ENCODE data around the gene UNC5C.

The UNC5C gene

DNA sequence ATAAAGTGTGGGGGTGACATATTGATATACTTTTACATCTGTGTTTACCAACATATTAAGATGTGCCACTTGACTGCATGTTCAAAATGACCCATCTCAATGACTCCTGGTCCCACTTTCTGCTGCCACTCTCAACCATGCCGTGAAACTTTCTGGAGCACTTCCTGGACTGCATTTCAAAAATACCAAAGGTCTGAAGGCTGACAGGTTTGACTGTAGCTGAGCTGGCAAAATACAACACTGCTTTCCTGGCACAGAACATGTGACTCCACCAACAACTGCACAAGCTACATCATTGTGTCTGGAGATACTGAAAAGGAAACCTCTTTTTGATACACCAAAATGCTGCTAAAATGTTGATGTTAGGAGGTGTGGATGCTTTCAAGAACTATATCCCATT, 184.8 kb downstream of the UNC5C start:
- H3K4me1 ChIP-seq, result peaks cover 0 to 42% (median 6%) of the 10 kb centered on the region in 4 donors
- no peak overlapping the region for H3K27ac ChIP-seq

DNA sequence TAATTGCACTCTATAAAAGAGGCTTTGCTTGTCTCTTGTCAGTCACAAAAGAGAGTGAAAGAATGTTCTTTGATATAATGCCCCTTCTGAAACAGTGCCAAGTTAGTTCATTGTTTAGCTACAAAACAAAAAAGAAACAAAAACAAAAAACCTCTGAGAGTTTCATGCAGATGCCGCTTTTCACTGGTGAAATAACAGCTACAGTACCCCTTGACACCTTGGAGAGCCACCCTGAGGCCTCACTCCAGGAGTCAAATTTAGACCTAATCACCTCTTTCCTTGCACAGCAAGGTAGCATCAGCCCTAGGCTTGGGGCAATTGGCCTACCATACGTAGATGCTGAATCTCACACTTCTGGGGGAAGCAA, 185.2 kb downstream of the UNC5C start:
- peaks cover 0 to 46% (median 6%) of the 10 kb centered on the region in 4 donors for H3K4me1 ChIP-seq
- H3K27ac ChIP-seq, result no peak overlapping the region
- no peaks in the 10 kb centered on the region for H3K36me3 ChIP-seq
- no peak for DNase-seq
- H3K27me3 ChIP-seq, result no peaks in the 10 kb centered on the region
- H3K9me3 ChIP-seq, result no peaks in the 10 kb centered on the region
- intact Hi-C loops (cut with DNase I; ENCODE audit: low total_unique reads), result no loop called here
- H3K4me3 ChIP-seq, result no peak overlapping the region
- TF ChIP-seq, protein P1, sequence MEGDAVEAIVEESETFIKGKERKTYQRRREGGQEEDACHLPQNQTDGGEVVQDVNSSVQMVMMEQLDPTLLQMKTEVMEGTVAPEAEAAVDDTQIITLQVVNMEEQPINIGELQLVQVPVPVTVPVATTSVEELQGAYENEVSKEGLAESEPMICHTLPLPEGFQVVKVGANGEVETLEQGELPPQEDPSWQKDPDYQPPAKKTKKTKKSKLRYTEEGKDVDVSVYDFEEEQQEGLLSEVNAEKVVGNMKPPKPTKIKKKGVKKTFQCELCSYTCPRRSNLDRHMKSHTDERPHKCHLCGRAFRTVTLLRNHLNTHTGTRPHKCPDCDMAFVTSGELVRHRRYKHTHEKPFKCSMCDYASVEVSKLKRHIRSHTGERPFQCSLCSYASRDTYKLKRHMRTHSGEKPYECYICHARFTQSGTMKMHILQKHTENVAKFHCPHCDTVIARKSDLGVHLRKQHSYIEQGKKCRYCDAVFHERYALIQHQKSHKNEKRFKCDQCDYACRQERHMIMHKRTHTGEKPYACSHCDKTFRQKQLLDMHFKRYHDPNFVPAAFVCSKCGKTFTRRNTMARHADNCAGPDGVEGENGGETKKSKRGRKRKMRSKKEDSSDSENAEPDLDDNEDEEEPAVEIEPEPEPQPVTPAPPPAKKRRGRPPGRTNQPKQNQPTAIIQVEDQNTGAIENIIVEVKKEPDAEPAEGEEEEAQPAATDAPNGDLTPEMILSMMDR (IDR thresholded peaks at IDR 0.05), result no peak

More for the DNA sequence above, 184.8 kb downstream of the UNC5C start:
- DNase-seq, result no peak
- no peaks in the 10 kb centered on the region for H3K36me3 ChIP-seq
- H3K4me3 ChIP-seq, result no peak overlapping the region
- intact Hi-C loops (cut with DNase I; ENCODE audit: low total_unique reads), result no loop called here
- H3K9me3 ChIP-seq, result no peaks in the 10 kb centered on the region
- H3K27me3 ChIP-seq, result no peaks in the 10 kb centered on the region
- TF ChIP-seq, protein P1 (IDR thresholded peaks at IDR 0.05), result no peak

DNA sequence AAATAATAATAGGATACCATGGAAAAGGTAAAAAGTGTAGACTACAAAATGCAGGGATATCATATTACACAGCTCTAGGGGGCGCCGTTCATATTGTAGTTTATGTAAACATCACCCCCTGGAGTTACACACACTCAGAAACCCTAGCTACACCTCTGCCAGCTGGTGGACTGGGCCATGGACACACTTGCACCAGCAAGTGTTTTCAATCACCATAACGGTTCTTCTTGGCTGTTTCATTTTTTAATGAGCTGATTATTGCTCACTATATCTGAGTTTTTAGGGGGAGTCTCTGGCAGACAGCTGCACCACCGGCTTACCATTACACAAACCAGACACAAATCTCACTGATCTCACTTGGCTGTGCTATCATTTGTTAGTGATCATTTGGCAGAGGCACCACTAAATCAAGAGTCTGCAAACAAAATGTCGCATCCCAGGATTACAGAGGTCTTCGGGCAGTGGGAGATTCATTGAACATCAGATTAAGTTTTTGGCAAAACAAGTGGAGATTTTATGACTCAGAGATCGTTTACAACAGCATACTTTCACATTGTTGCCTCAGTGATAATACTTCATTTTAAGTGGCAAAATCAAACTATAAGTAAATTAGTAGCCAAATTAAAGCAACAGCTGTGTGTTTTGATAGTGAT, 185.7 kb downstream of the UNC5C start:
- Histone ChIP-seq H3K9me3 (no peaks in the 10 kb centered on the region), H3K4me1 (peaks cover 0 to 51% (median 6%) of the 10 kb centered on the region in 4 donors), H3K36me3 (no peaks in the 10 kb centered on the region), H3K27ac (no peak overlapping the region), H3K4me3 (no peak overlapping the region), H3K27me3 (no peaks in the 10 kb centered on the region)
- no peak for DNase-seq
- intact Hi-C loops (cut with DNase I; ENCODE audit: low total_unique reads), result no loop called here
- TF ChIP-seq, protein P1 (IDR thresholded peaks at IDR 0.05), result no peak

DNA sequence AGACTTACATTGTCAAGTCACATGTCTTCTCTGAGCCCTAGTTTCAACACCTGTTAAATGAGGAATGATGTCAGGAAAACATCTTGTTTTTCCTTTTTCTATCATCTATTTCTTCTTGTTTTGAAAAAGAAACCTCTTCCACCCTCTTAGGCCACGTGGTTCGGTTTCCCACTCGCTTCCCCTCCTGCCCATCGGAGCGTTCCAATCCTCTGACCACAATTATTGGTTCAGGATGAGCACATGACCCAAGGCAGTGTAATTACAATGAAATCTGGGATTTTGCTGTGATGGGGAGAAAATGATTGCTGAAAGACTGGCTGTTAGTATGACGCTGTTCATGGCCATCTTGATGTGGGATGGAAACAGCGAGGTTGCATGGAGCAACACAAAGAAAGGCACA, 186.7 kb downstream of the UNC5C start:
- no peak overlapping the region for H3K4me3 ChIP-seq
- H3K4me1 ChIP-seq, result peaks cover 0 to 51% (median 6%) of the 10 kb centered on the region in 4 donors
- DNase-seq, result no peak
- H3K27ac ChIP-seq, result no peak overlapping the region
- TF ChIP-seq, protein P1 (IDR thresholded peaks at IDR 0.05), result no peak
- H3K36me3 ChIP-seq, result no peaks in the 10 kb centered on the region
- no peaks in the 10 kb centered on the region for H3K9me3 ChIP-seq
- intact Hi-C loops (cut with DNase I; ENCODE audit: low total_unique reads), result no loop called here
- H3K27me3 ChIP-seq, result no peaks in the 10 kb centered on the region

DNA sequence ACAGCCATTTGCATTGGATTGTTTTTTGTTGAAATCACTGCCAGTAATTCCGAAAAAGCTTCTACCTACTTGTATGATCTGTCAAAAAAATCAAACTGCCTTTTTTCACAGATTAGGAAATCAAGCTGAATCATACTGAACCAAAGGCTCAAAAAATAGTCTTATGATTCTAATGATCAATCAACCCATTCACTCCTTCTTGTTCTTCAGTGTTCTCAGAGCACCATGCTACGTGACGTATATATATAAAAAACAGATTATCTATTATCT, 187.1 kb downstream of the UNC5C start:
- Histone ChIP-seq H3K4me3 (no peak overlapping the region), H3K27me3 (no peaks in the 10 kb centered on the region), H3K9me3 (no peaks in the 10 kb centered on the region), H3K36me3 (no peaks in the 10 kb centered on the region), H3K27ac (no peak overlapping the region), H3K4me1 (peaks cover 0 to 51% (median 6%) of the 10 kb centered on the region in 4 donors)
- DNase-seq, result no peak
- intact Hi-C loops (cut with DNase I; ENCODE audit: low total_unique reads), result no loop called here
- TF ChIP-seq, protein P1 (IDR thresholded peaks at IDR 0.05), result no peak
